ENCODE data around the gene TPRA1. TPM values are rescaled to one million over a fixed set of nuclear protein-coding genes. Genes with fewer than 3 reads are reported as not detected.

Gene TPRA1
- total RNA-seq, 2 experiments from 2014 or later, result 18.7 to 20.9 TPM

GRCh38 chr3:127628788-127629466, 38.4 kb upstream of the TPRA1 start, which contains the start of gene PODXL2:
Gene PODXL2, plus strand, starts transcription at chr3:127629185. Its CDS starts 35 bp downstream, at chr3:127629220.
- CTCF ChIA-PET, result no interaction called here
- H3K4me3 Mint-ChIP-seq, result peak within 1 kb of the TSS; percentile 55
- peaks cover 25% of the 10 kb centered on the region for H3K4me1 Mint-ChIP-seq (ENCODE audit: low read depth)
- POLR2A ChIA-PET, result interaction anchor here (0.6 kb wide), 1 partner anchor 468 kb away, joined by 4 read pairs; no protein-coding TSS in a partner anchor
- intact Hi-C loops (cut with micrococcal nuclease), result no loop called here
- H3K27me3 Mint-ChIP-seq, result peaks cover 22% of the 10 kb centered on the region
- no peaks in the 10 kb centered on the region for H3K36me3 Mint-ChIP-seq
- H3K9me3 Mint-ChIP-seq, result no peaks in the 10 kb centered on the region
- no peak within 1 kb of the TSS for H3K27ac Mint-ChIP-seq
- peak; percentile 38 for DNase-seq

GRCh38 chr3:127628426-127628787, 37.9 kb upstream of the TPRA1 start:
- H3K27ac Mint-ChIP-seq, result no peak overlapping the region
- POLR2A ChIA-PET, result interaction anchor here (0.6 kb wide), 1 partner anchor 469 kb away, joined by 4 read pairs; no protein-coding TSS in a partner anchor

GRCh38 chr3:127625821-127626220, 35.3 kb upstream of the TPRA1 start:
- Mint-ChIP-seq H3K27ac (no peak overlapping the region), H3K9me3 (no peaks in the 10 kb centered on the region), H3K27me3 (peaks cover 17% of the 10 kb centered on the region), H3K4me1 (ENCODE audit: low read depth) (peaks cover 25% of the 10 kb centered on the region), H3K4me3 (no peak overlapping the region), H3K36me3 (peaks cover 13% of the 10 kb centered on the region)
- no peak for DNase-seq
- POLR2A ChIA-PET, result no interaction called here
- CTCF ChIA-PET, result interaction anchor here (0.9 to 1.4 kb wide), 2 partner anchors 51 kb away, joined by 3 read pairs; no protein-coding TSS in a partner anchor
- intact Hi-C loops (cut with micrococcal nuclease), result no loop called here

More at GRCh38 chr3:127628426-127628787, 37.9 kb upstream of the TPRA1 start:
- CTCF ChIA-PET, result no interaction called here
- intact Hi-C loops (cut with micrococcal nuclease), result no loop called here
- Mint-ChIP-seq H3K4me3 (peak overlapping the region; percentile 55), H3K36me3 (no peaks in the 10 kb centered on the region), H3K27me3 (peaks cover 20% of the 10 kb centered on the region), H3K4me1 (ENCODE audit: low read depth) (peaks cover 25% of the 10 kb centered on the region), H3K9me3 (no peaks in the 10 kb centered on the region)
- DNase-seq, result no peak

GRCh38 chr3:127624063-127624462, 33.5 kb upstream of the TPRA1 start:
- DNase-seq, result no peak
- peaks cover 19% of the 10 kb centered on the region for H3K36me3 Mint-ChIP-seq
- intact Hi-C loops (cut with micrococcal nuclease), result no loop called here
- no peak overlapping the region for H3K4me3 Mint-ChIP-seq
- no peak overlapping the region for H3K27ac Mint-ChIP-seq
- H3K27me3 Mint-ChIP-seq, result peaks cover 8% of the 10 kb centered on the region
- H3K9me3 Mint-ChIP-seq, result no peaks in the 10 kb centered on the region
- ChIA-PET CTCF (no interaction called here), POLR2A (interaction anchor here (0.7 kb wide), 1 partner anchor 291 kb away, joined by 3 read pairs; the partner anchor contains the start of gene KBTBD12)
- H3K4me1 Mint-ChIP-seq (ENCODE audit: low read depth), result peaks cover 14% of the 10 kb centered on the region

GRCh38 chr3:127622772-127623576, 32.4 kb upstream of the TPRA1 start:
- Mint-ChIP-seq H3K27ac (no peak overlapping the region), H3K36me3 (peaks cover 29% of the 10 kb centered on the region), H3K9me3 (no peaks in the 10 kb centered on the region), H3K27me3 (peaks cover 2% of the 10 kb centered on the region), H3K4me3 (no peak overlapping the region), H3K4me1 (ENCODE audit: low read depth) (peaks cover 8% of the 10 kb centered on the region)
- DNase-seq, result no peak
- intact Hi-C loops (cut with micrococcal nuclease), result no loop called here
- ChIA-PET POLR2A (interaction anchor here (0.6 to 1.1 kb wide), 2 partner anchors 15 to 230 kb away, joined by 3 read pairs; no protein-coding TSS in a partner anchor), CTCF (no interaction called here)

- DNase-seq, result no peak
- ChIA-PET CTCF (interaction anchor here (1.1 kb wide), 1 partner anchor 47 kb away, joined by 3 read pairs; no protein-coding TSS in a partner anchor), POLR2A (interaction anchor here (0.6 to 1.1 kb wide), 2 partner anchors 15 to 229 kb away, joined by 3 read pairs; no protein-coding TSS in a partner anchor)
- Mint-ChIP-seq H3K4me1 (ENCODE audit: low read depth) (peaks cover 8% of the 10 kb centered on the region), H3K36me3 (peaks cover 38% of the 10 kb centered on the region), H3K4me3 (no peak overlapping the region), H3K27ac (no peak overlapping the region), H3K9me3 (no peaks in the 10 kb centered on the region), H3K27me3 (no peaks in the 10 kb centered on the region)
- intact Hi-C loops (cut with micrococcal nuclease), result no loop called here
Measured at GRCh38 chr3:127622031-127622430, 31.5 kb upstream of the TPRA1 start.

GRCh38 chr3:127620637-127621375, 30.3 kb upstream of the TPRA1 start:
- no peaks in the 10 kb centered on the region for H3K9me3 Mint-ChIP-seq
- peaks cover 49% of the 10 kb centered on the region for H3K36me3 Mint-ChIP-seq
- intact Hi-C loops (cut with micrococcal nuclease), result no loop called here
- no peaks in the 10 kb centered on the region for H3K27me3 Mint-ChIP-seq
- no peak overlapping the region for H3K27ac Mint-ChIP-seq
- ChIA-PET CTCF (interaction anchor here (1.1 kb wide), 1 partner anchor 46 kb away, joined by 3 read pairs; no protein-coding TSS in a partner anchor), POLR2A (no interaction called here)
- no peak for DNase-seq
- H3K4me3 Mint-ChIP-seq, result no peak overlapping the region
- peaks cover 2% of the 10 kb centered on the region for H3K4me1 Mint-ChIP-seq (ENCODE audit: low read depth)

- H3K9me3 Mint-ChIP-seq, result no peaks in the 10 kb centered on the region
- intact Hi-C loops (cut with micrococcal nuclease), result no loop called here
- H3K27me3 Mint-ChIP-seq, result no peaks in the 10 kb centered on the region
- ChIA-PET CTCF (no interaction called here), POLR2A (no interaction called here)
- no peak for DNase-seq
- no peak overlapping the region for H3K27ac Mint-ChIP-seq
- no peak overlapping the region for H3K4me3 Mint-ChIP-seq
- H3K4me1 Mint-ChIP-seq (ENCODE audit: low read depth), result no peaks in the 10 kb centered on the region
- peaks cover 65% of the 10 kb centered on the region for H3K36me3 Mint-ChIP-seq
Measured at GRCh38 chr3:127618891-127619290, 28.4 kb upstream of the TPRA1 start.

GRCh38 chr3:127616836-127617605, 26.5 kb upstream of the TPRA1 start:
- no peak overlapping the region for H3K27ac Mint-ChIP-seq
- no peak for DNase-seq

GRCh38 chr3:127615631-127616305, 25.2 kb upstream of the TPRA1 start:
- H3K27ac Mint-ChIP-seq, result no peak overlapping the region
- POLR2A ChIA-PET, result no interaction called here
- H3K27me3 Mint-ChIP-seq, result no peaks in the 10 kb centered on the region
- DNase-seq, result no peak
- intact Hi-C loops (cut with micrococcal nuclease), result no loop called here
- CTCF ChIA-PET, result no interaction called here
- no peak overlapping the region for H3K4me3 Mint-ChIP-seq
- H3K9me3 Mint-ChIP-seq, result no peaks in the 10 kb centered on the region
- peaks cover 78% of the 10 kb centered on the region for H3K36me3 Mint-ChIP-seq
- H3K4me1 Mint-ChIP-seq (ENCODE audit: low read depth), result no peaks in the 10 kb centered on the region

More at GRCh38 chr3:127616836-127617605, 26.5 kb upstream of the TPRA1 start:
- H3K27me3 Mint-ChIP-seq, result no peaks in the 10 kb centered on the region
- H3K4me3 Mint-ChIP-seq, result no peak overlapping the region
- CTCF ChIA-PET, result no interaction called here
- no peaks in the 10 kb centered on the region for H3K9me3 Mint-ChIP-seq
- no peaks in the 10 kb centered on the region for H3K4me1 Mint-ChIP-seq (ENCODE audit: low read depth)
- intact Hi-C loops (cut with micrococcal nuclease), result no loop called here
- POLR2A ChIA-PET, result no interaction called here
- H3K36me3 Mint-ChIP-seq, result peaks cover 81% of the 10 kb centered on the region

- intact Hi-C loops (cut with micrococcal nuclease), result no loop called here
- Mint-ChIP-seq H3K27ac (no peak overlapping the region), H3K36me3 (peaks cover 81% of the 10 kb centered on the region), H3K4me1 (ENCODE audit: low read depth) (no peaks in the 10 kb centered on the region), H3K9me3 (no peaks in the 10 kb centered on the region), H3K27me3 (no peaks in the 10 kb centered on the region), H3K4me3 (no peak overlapping the region)
- DNase-seq, result no peak
- ChIA-PET POLR2A (no interaction called here), CTCF (no interaction called here)
Measured at GRCh38 chr3:127614928-127615589, 24.5 kb upstream of the TPRA1 start.

Data from activated CD4-positive, alpha-beta memory T cell treated with anti-CD3 and anti-CD28 coated beads for 36 hours (primary cell).